Transverse colon (tissue), 3 donors: Measurements from ENCODE around the gene OR5P2.

Experiments used
- EP300 ChIP-seq: sonication (generic); formaldehyde crosslinking; IDR thresholded peaks from one replicate; pipeline ENCODE4 v1.6.1; 2017; ENCODE audit warnings: antibody characterized with exemption, low read depth
- TF ChIP-seq, protein P1 (sequence below), 5 experiments: fragments of 200-600 bp in 3 of 5; fragments of 450-650 bp in 2 of 5; sonication (generic) in 3 of 5; IDR thresholded peaks; 1 replicate in 2 of 5; 2 replicates in 3 of 5; pipeline ENCODE4 v1.5.1; 2016 to 2017; ENCODE audit warnings: antibody characterized with exemption in 5 of 5, inconsistent platforms in 3 of 5, mild to moderate bottlenecking in 2 of 5, moderate library complexity in 1 of 5

DNA sequence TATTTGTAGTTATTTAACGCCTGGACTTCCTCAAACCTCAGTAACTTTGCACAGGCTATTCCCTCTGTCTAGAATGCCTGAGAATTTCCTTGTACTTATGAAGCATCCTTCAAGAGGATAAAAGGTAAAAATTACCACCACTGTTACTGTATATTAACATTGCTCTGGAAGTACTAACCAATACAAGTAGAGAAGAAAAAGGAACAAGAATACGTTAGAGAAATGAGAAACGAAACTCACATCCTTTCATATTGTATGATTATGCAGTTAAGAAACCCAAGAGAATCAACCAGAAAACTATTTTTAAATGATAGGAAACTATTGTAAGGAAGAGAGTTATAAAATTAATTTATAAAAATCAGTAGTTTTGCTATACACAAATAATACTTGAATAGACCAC is 48.2 kb upstream of the OR5P2 start:
- TF ChIP-seq, protein P1, sequence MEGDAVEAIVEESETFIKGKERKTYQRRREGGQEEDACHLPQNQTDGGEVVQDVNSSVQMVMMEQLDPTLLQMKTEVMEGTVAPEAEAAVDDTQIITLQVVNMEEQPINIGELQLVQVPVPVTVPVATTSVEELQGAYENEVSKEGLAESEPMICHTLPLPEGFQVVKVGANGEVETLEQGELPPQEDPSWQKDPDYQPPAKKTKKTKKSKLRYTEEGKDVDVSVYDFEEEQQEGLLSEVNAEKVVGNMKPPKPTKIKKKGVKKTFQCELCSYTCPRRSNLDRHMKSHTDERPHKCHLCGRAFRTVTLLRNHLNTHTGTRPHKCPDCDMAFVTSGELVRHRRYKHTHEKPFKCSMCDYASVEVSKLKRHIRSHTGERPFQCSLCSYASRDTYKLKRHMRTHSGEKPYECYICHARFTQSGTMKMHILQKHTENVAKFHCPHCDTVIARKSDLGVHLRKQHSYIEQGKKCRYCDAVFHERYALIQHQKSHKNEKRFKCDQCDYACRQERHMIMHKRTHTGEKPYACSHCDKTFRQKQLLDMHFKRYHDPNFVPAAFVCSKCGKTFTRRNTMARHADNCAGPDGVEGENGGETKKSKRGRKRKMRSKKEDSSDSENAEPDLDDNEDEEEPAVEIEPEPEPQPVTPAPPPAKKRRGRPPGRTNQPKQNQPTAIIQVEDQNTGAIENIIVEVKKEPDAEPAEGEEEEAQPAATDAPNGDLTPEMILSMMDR (IDR thresholded peaks at IDR 0.05), result no peak
- TF ChIP-seq EP300, result no peak
